GM12872 (cell line): ENCODE results near the gene SLC30A1.

Source experiments
- CTCF ChIP-seq: IDR thresholded peaks from 3 replicates; pipeline ENCODE4 v1.5.1; 2011; ENCODE audit warnings: low read depth, mild to moderate bottlenecking, low read length, moderate library complexity; ENCODE audit not compliant: insufficient read depth

Gene SLC30A1

GRCh38 chr1:211612786-211613107 is 33.8 kb upstream of the SLC30A1 start:
- TF ChIP-seq CTCF, result no peak

GRCh38 chr1:211611818-211612217 is 32.9 kb upstream of the SLC30A1 start:
- TF ChIP-seq CTCF, result no peak

- TF ChIP-seq CTCF, result no peak
Observed at GRCh38 chr1:211610779-211611556, 32.0 kb upstream of the SLC30A1 start.

GRCh38 chr1:211609120-211610024 is 30.4 kb upstream of the SLC30A1 start:
- TF ChIP-seq CTCF, result no peak

GRCh38 chr1:211607754-211608473 is 29.0 kb upstream of the SLC30A1 start:
- TF ChIP-seq CTCF, result no peak

- TF ChIP-seq CTCF, result no peak
Observed at GRCh38 chr1:211606914-211607753, 28.2 kb upstream of the SLC30A1 start.
